Caco-2 (cell line): ENCODE measurements around the gene SPEG. TPM values are rescaled to one million over a fixed set of nuclear protein-coding genes. Genes with fewer than 3 reads are reported as not detected.

Source experiments
- BruUV-seq: library from RNA; stranded (reverse); fragments of 400-500 nt; replicated peaks from 2 replicates; lab custom pipeline; 2021; lab: Mats Ljungman, UMichigan
- CTCF ChIA-PET: fragments of 300-600 bp; sonication (Branson Sonifier 250); formaldehyde crosslinking; loops from one replicate; lab custom pipeline; 2022; ENCODE audit warnings: antibody characterized with exemption; lab: Charles Lee
- POLR2A ChIA-PET: fragments of 300-600 bp; sonication (Branson Sonifier 250); formaldehyde crosslinking; loops from one replicate; lab custom pipeline; 2022; ENCODE audit warnings: antibody characterized with exemption; lab: Charles Lee
- DNase-seq, 2 experiments: peaks; one replicate each; pipeline versions ENCODE4 v3.0.0 to v3.0.0-alpha.2; 2020 to 2022
- H3K27me3 ChIP-seq: replicated peaks from 2 replicates; pipeline ENCODE4 v1.6.0; 2011; ENCODE audit warnings: low read length; ENCODE audit not compliant: control insufficient read depth, insufficient read depth
- H3K36me3 ChIP-seq: 2 replicates; pipeline ENCODE4 v1.5.1; 2011; ENCODE audit warnings: low read length; ENCODE audit not compliant: control insufficient read depth, insufficient read depth
- H3K4me1 ChIP-seq: fragments of 250-450 bp; sonication (Bioruptor Pico); 2 replicates; pipeline ENCODE4 v1.5.1; 2020; ENCODE audit warnings: mild to moderate bottlenecking
- H3K4me3 ChIP-seq: 2 replicates; pipeline ENCODE4 v1.5.1; 2011; ENCODE audit warnings: low read depth, mild to moderate bottlenecking, control low read depth, low read length
- H3K9me3 ChIP-seq: fragments of 250-450 bp; sonication (Bioruptor Pico); 2 replicates; pipeline ENCODE4 v1.5.1; 2020; ENCODE audit warnings: mild to moderate bottlenecking, moderate library complexity
- H3K27ac Mint-ChIP-seq: one replicate; pipeline ENCODE4 v1.8.0; 2022; ENCODE audit warnings: mixed read lengths; ENCODE audit not compliant: unreplicated experiment
- H3K27me3 Mint-ChIP-seq: one replicate; pipeline ENCODE4 v1.8.0; 2022; ENCODE audit warnings: mixed read lengths; ENCODE audit not compliant: insufficient read depth, unreplicated experiment
- H3K36me3 Mint-ChIP-seq: one replicate; pipeline ENCODE4 v1.8.0; 2022; ENCODE audit warnings: mild to moderate bottlenecking, mixed read lengths; ENCODE audit not compliant: insufficient read depth, unreplicated experiment
- H3K4me1 Mint-ChIP-seq: one replicate; pipeline ENCODE4 v1.8.0; 2022; ENCODE audit warnings: low read depth, mixed read lengths; ENCODE audit not compliant: unreplicated experiment
- H3K4me3 Mint-ChIP-seq: one replicate; pipeline ENCODE4 v1.8.0; 2022; ENCODE audit warnings: mild to moderate bottlenecking, moderate library complexity, mixed read lengths; ENCODE audit not compliant: unreplicated experiment
- H3K9me3 Mint-ChIP-seq: one replicate; pipeline ENCODE4 v1.8.0; 2022; ENCODE audit warnings: mixed read lengths; ENCODE audit not compliant: unreplicated experiment
- CTCF ChIP-seq, 2 experiments: fragments of 200-600 bp in 1 of 2; IDR thresholded peaks; 1 replicate in 1 of 2; 2 replicates in 1 of 2; pipeline versions ENCODE4 v1.5.1 to v1.8.0; 2011 to 2022; ENCODE audit warnings: antibody characterized with exemption in 1 of 2, control low read depth in 1 of 2, inconsistent platforms in 1 of 2, low read depth in 1 of 2, low read length in 1 of 2, mild to moderate bottlenecking in 1 of 2, moderate library complexity in 1 of 2; ENCODE audit not compliant: insufficient read depth in 1 of 2, severe bottlenecking in 1 of 2, unreplicated experiment in 1 of 2
- intact Hi-C: fragments of 100-400 bp; cut with micrococcal nuclease; formaldehyde crosslinking; loops from one replicate; pipeline ENCODE4 v1.10.0; 2022; ENCODE audit not compliant: unreplicated experiment
- total RNA-seq: library from RNA; stranded (reverse); gene quantifications from 2 replicates; pipeline ENCODE4 v1.2.3, GENCODE V29; 2022

The SPEG gene
- total RNA-seq, 1 experiment from 2014 or later, result 18.6 TPM

- intact Hi-C loops, result loop anchor here (1.0 kb wide), 1 partner anchor 35 kb away; no protein-coding TSS in a partner anchor
- H3K4me3 Mint-ChIP-seq, result no peak overlapping the region
- ChIA-PET POLR2A (no interaction called here), CTCF (interaction anchor here (0.6 to 7.2 kb wide), 24 partner anchors 10 to 217 kb away, joined by 3 to 243 read pairs (median 6); partner anchors contain the start of genes CHPF, DNPEP, OBSL1 and TMEM198)
- Histone ChIP-seq H3K27me3 (no peaks in the 10 kb centered on the region), H3K4me1 (peaks cover 14% of the 10 kb centered on the region; the same call in 1 of the 2 replicates), H3K36me3 (no peaks in the 10 kb centered on the region), H3K4me3 (no peak overlapping the region), H3K9me3 (no peaks in the 10 kb centered on the region)
- peaks cover 16% of the 10 kb centered on the region for H3K4me1 Mint-ChIP-seq
- peak; percentile 61 to 73 for TF ChIP-seq CTCF (IDR thresholded peaks at IDR 0.05; ENCODE audit: insufficient read depth in 1 of 2, low read depth in 1 of 2, low read length in 1 of 2, severe bottlenecking in 1 of 2, unreplicated experiment in 1 of 2)
- no peak overlapping the region for H3K27ac Mint-ChIP-seq
- peak; percentile 80 to 83 for DNase-seq
- H3K27me3 Mint-ChIP-seq, result peaks cover 12% of the 10 kb centered on the region
- BruUV-seq, result no TSS peak
- peaks cover 11% of the 10 kb centered on the region for H3K36me3 Mint-ChIP-seq
- no peaks in the 10 kb centered on the region for H3K9me3 Mint-ChIP-seq
These were observed 61.0 kb downstream of the SPEG start for GRCh38 chr2:219495531-219496122.

GRCh38 chr2:219496247-219496824 is 61.7 kb downstream of the SPEG start:
- Mint-ChIP-seq H3K4me1 (peaks cover 16% of the 10 kb centered on the region), H3K36me3 (peaks cover 11% of the 10 kb centered on the region), H3K27ac (no peak overlapping the region), H3K4me3 (peak overlapping the region; percentile 44), H3K9me3 (no peaks in the 10 kb centered on the region), H3K27me3 (peaks cover 12% of the 10 kb centered on the region)
- TF ChIP-seq CTCF (IDR thresholded peaks at IDR 0.05; ENCODE audit: insufficient read depth in 1 of 2, low read depth in 1 of 2, low read length in 1 of 2, severe bottlenecking in 1 of 2, unreplicated experiment in 1 of 2), result no peak
- ChIA-PET CTCF (interaction anchor here (0.7 to 7.2 kb wide), 10 partner anchors 11 to 93 kb away, joined by 4 to 243 read pairs (median 12); partner anchors contain the start of genes CHPF and TMEM198), POLR2A (no interaction called here)
- H3K4me3 ChIP-seq, result no peak overlapping the region
- no peaks in the 10 kb centered on the region for H3K9me3 ChIP-seq
- H3K27me3 ChIP-seq, result no peaks in the 10 kb centered on the region
- H3K4me1 ChIP-seq, result peaks cover 14% of the 10 kb centered on the region; the same call in 1 of the 2 replicates
- H3K36me3 ChIP-seq, result no peaks in the 10 kb centered on the region
- BruUV-seq, result no TSS peak
- no peak for DNase-seq
- intact Hi-C loops, result no loop called here

GRCh38 chr2:219496825-219497494 is 62.3 kb downstream of the SPEG start:
- Histone ChIP-seq H3K4me3 (peak overlapping the region; percentile 86), H3K4me1 (peaks cover 14% of the 10 kb centered on the region; the same call in 1 of the 2 replicates), H3K9me3 (no peaks in the 10 kb centered on the region), H3K27me3 (no peaks in the 10 kb centered on the region), H3K36me3 (no peaks in the 10 kb centered on the region)
- Mint-ChIP-seq H3K4me3 (peak overlapping the region; percentile 98), H3K27ac (no peak overlapping the region), H3K36me3 (peaks cover 11% of the 10 kb centered on the region), H3K27me3 (peaks cover 10% of the 10 kb centered on the region), H3K4me1 (peaks cover 16% of the 10 kb centered on the region), H3K9me3 (no peaks in the 10 kb centered on the region)
- no peak for TF ChIP-seq CTCF (IDR thresholded peaks at IDR 0.05; ENCODE audit: insufficient read depth in 1 of 2, low read depth in 1 of 2, low read length in 1 of 2, severe bottlenecking in 1 of 2, unreplicated experiment in 1 of 2)
- intact Hi-C loops, result no loop called here
- DNase-seq, result no peak
- CTCF ChIA-PET, result interaction anchor here (0.7 to 7.2 kb wide), 4 partner anchors 13 to 32 kb away, joined by 4 to 243 read pairs (median 30); no protein-coding TSS in a partner anchor
- BruUV-seq, result no TSS peak
- POLR2A ChIA-PET, result no interaction called here
